C4-2B (cell line): Measurements from ENCODE around the gene LYPD6.

ENCODE experiments used
- H3K27ac ChIP-seq: fragments of 450-650 bp; 2 replicates; pipeline ENCODE4 v1.5.1; 2017
- CTCF ChIP-seq: fragments of 450-650 bp; conservative IDR thresholded peaks from 2 replicates; pipeline ENCODE4 v1.5.1; 2017; ENCODE audit warnings: mild to moderate bottlenecking
- ZFX ChIP-seq: fragments of 450-650 bp; IDR thresholded peaks from 2 replicates; pipeline ENCODE4 v1.6.1; 2017

The LYPD6 gene

GRCh38 chr2:149441255-149441654 is 110.9 kb downstream of the LYPD6 start:
- H3K27ac ChIP-seq = no peak overlapping the region
- TF ChIP-seq ZFX (no peak), CTCF (no peak)

GRCh38 chr2:149442346-149442745 is 112.0 kb downstream of the LYPD6 start:
- H3K27ac ChIP-seq = no peak overlapping the region
- TF ChIP-seq ZFX = no peak
- TF ChIP-seq CTCF = no peak

GRCh38 chr2:149443150-149443549 is 112.8 kb downstream of the LYPD6 start:
- no peak overlapping the region for H3K27ac ChIP-seq
- TF ChIP-seq ZFX = no peak
- no peak for TF ChIP-seq CTCF

- no peak overlapping the region for H3K27ac ChIP-seq
- TF ChIP-seq ZFX = no peak
- TF ChIP-seq CTCF = no peak
These were observed 116.4 kb downstream of the LYPD6 start for GRCh38 chr2:149446748-149447147.

- TF ChIP-seq CTCF (no peak), ZFX (no peak)
- no peak overlapping the region for H3K27ac ChIP-seq
These were observed 117.9 kb downstream of the LYPD6 start for GRCh38 chr2:149448315-149448714.

GRCh38 chr2:149449017-149449416 is 118.6 kb downstream of the LYPD6 start:
- H3K27ac ChIP-seq = no peak overlapping the region
- TF ChIP-seq CTCF = no peak

- no peak for TF ChIP-seq ZFX
- TF ChIP-seq CTCF = no peak
- H3K27ac ChIP-seq = peak overlapping the region; percentile 60; the same call in 1 of the 2 replicates
These were observed 121.2 kb downstream of the LYPD6 start for GRCh38 chr2:149451417-149452165.
